Trophoblast cell (in vitro differentiated cells and primary cell): ENCODE data around the gene MKNK2.

Experiments
- DNase-seq, 2 donors: peaks; one replicate each; pipeline ENCODE4 v3.0.0-alpha.2; 2016
- H2AFZ ChIP-seq: 2 replicates; pipeline ENCODE4 v1.6.1; 2013; ENCODE audit warnings: low read length, moderate library complexity, mild to moderate bottlenecking; ENCODE audit not compliant: insufficient read depth, poor library complexity
- H2AK5ac ChIP-seq: 2 replicates; pipeline ENCODE4 v1.6.1; 2013; ENCODE audit warnings: mild to moderate bottlenecking, low read length
- H2BK120ac ChIP-seq: 2 replicates; pipeline ENCODE4 v1.6.1; 2013; ENCODE audit warnings: low read length, mild to moderate bottlenecking, moderate library complexity; ENCODE audit not compliant: insufficient read depth, poor library complexity
- H2BK12ac ChIP-seq: 2 replicates; pipeline ENCODE4 v1.6.1; 2013; ENCODE audit warnings: mild to moderate bottlenecking, low read length, moderate library complexity
- H2BK5ac ChIP-seq: 2 replicates; pipeline ENCODE4 v1.6.1; 2013; ENCODE audit warnings: low read length, low read depth, moderate library complexity, mild to moderate bottlenecking; ENCODE audit not compliant: poor library complexity
- H3K14ac ChIP-seq: 2 replicates; pipeline ENCODE4 v1.6.1; 2013; ENCODE audit warnings: mild to moderate bottlenecking, low read length
- H3K18ac ChIP-seq: 2 replicates; pipeline ENCODE4 v1.6.1; 2013; ENCODE audit warnings: mild to moderate bottlenecking, low read length
- H3K23ac ChIP-seq: 2 replicates; pipeline ENCODE4 v1.6.1; 2013; ENCODE audit warnings: low read length
- H3K27ac ChIP-seq: 2 replicates; pipeline ENCODE4 v1.5.1; 2013; ENCODE audit warnings: low read depth, mild to moderate bottlenecking, inconsistent platforms, low read length, moderate library complexity
- H3K27me3 ChIP-seq: 2 replicates; pipeline ENCODE4 v1.6.1; 2013; ENCODE audit warnings: inconsistent platforms, mild to moderate bottlenecking, low read length, moderate library complexity; ENCODE audit not compliant: insufficient read depth
- H3K36me3 ChIP-seq, 2 experiments: 1 replicate in 1 of 2; 2 replicates in 1 of 2; pipeline ENCODE4 v1.6.1; 2013; ENCODE audit warnings: low read length in 2 of 2, mild to moderate bottlenecking in 2 of 2, moderate library complexity in 1 of 2; ENCODE audit not compliant: insufficient read depth in 2 of 2, control insufficient read depth in 1 of 2
- H3K4ac ChIP-seq: 2 replicates; pipeline ENCODE4 v1.6.1; 2013; ENCODE audit warnings: low read depth, mild to moderate bottlenecking, low read length, moderate library complexity
- H3K4me1 ChIP-seq, 2 experiments: 1 replicate in 1 of 2; 2 replicates in 1 of 2; pipeline ENCODE4 v1.6.1; 2013; ENCODE audit warnings: low read length in 2 of 2, mild to moderate bottlenecking in 2 of 2, moderate library complexity in 1 of 2; ENCODE audit not compliant: insufficient read depth in 2 of 2, control insufficient read depth in 1 of 2
- H3K4me2 ChIP-seq: 2 replicates; pipeline ENCODE4 v1.6.1; 2013; ENCODE audit warnings: inconsistent platforms, mild to moderate bottlenecking, low read length, moderate library complexity
- H3K4me3 ChIP-seq: 2 replicates; pipeline ENCODE4 v1.5.1; 2013; ENCODE audit warnings: mild to moderate bottlenecking, low read depth, low read length, inconsistent platforms
- H3K79me1 ChIP-seq: one replicate; pipeline ENCODE4 v1.6.1; 2013; ENCODE audit warnings: low read length
- H3K79me2 ChIP-seq: 2 replicates; pipeline ENCODE4 v1.6.1; 2013; ENCODE audit warnings: low read length, mild to moderate bottlenecking; ENCODE audit not compliant: control insufficient read depth, insufficient read depth, poor library complexity
- H3K9ac ChIP-seq: 2 replicates; pipeline ENCODE4 v1.6.1; 2013; ENCODE audit warnings: mild to moderate bottlenecking, low read length
- H3K9me3 ChIP-seq: 2 replicates; pipeline ENCODE4 v1.6.1; 2013; ENCODE audit warnings: low read depth, mild to moderate bottlenecking, control low read depth, inconsistent platforms, low read length; ENCODE audit not compliant: insufficient read depth
- H4K12ac ChIP-seq: 2 replicates; pipeline ENCODE4 v1.6.1; 2013; ENCODE audit warnings: low read depth, mild to moderate bottlenecking, low read length, moderate library complexity
- H4K8ac ChIP-seq: 2 replicates; pipeline ENCODE4 v1.6.1; 2013; ENCODE audit warnings: low read depth, mild to moderate bottlenecking, low read length, moderate library complexity
- H4K91ac ChIP-seq: one replicate; pipeline ENCODE4 v1.6.1; 2013; ENCODE audit warnings: low read depth, mild to moderate bottlenecking, low read length, moderate library complexity
- whole genome bisulfite sequencing: extraction: QIAGEN DNeasy Blood & Tissue Kit; methylation state at CpG from one replicate; pipeline ENCODE4 v1.1.7; 2013; ENCODE audit warnings: missing lambda C conversion rate; ENCODE audit not compliant: insufficient read length, insufficient coverage; ENCODE audit errors: extremely low coverage; 5-methylcytosine and 5-hydroxymethylcytosine counted together

Gene MKNK2

DNA sequence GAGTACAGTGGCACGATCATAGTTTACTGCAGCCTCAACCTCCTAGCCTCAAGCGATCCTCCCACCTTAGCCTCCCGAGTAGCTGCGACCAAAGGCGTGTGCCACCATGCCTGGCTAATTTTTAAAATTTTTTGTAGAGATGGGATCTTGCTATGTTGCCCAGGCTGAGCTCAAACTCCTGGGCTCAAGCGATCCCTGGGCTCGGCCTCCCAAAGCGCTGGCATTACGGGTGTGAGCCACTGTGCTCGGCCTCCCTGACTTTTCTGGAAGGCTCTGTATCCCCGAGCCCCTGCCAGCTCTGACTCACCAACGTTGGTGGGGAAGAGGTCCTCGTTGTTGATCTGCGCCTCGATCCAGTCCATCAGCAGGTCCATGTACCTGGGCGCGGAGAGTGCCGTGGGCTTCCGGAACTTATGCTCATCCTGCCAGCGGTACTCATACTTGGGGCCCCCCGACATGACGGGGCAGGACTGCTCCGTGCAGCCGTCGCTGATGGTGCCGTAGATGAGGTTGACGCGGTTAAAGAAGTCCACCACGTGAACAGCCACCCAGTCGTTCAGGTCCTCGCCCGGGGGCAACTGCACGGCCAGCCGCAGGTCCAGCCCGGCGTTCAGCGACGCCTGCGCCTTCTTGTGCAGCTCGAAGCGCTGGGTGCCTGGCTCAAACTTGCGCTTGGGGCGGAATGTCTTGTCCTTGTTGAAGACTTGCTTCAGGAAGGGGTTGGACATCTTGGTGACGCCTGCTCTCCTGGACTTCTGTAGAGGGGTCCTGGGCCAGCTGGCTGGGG is 27.0 kb upstream of the MKNK2 start:
- Histone ChIP-seq H4K8ac (no peak overlapping the region), H3K23ac (no peak overlapping the region), H3K4me2 (no peak overlapping the region), H3K36me3 (peaks cover 63 to 69% of the 10 kb centered on the region in 2 experiments), H3K27ac (no peak overlapping the region), H2BK120ac (no peak overlapping the region), H2AFZ (no peak overlapping the region), H4K91ac (no peak overlapping the region), H3K79me1 (no peaks in the 10 kb centered on the region), H2BK12ac (no peak overlapping the region), H4K12ac (no peak overlapping the region), H3K79me2 (no peaks in the 10 kb centered on the region), H2AK5ac (no peak overlapping the region), H2BK5ac (no peak overlapping the region), H3K4me1 (no peaks in the 10 kb centered on the region), H3K4ac (no peak overlapping the region), H3K9me3 (peaks cover 2% of the 10 kb centered on the region), H3K18ac (no peak overlapping the region), H3K4me3 (no peak overlapping the region), H3K14ac (no peak overlapping the region), H3K27me3 (no peaks in the 10 kb centered on the region), H3K9ac (no peak overlapping the region)
- no CpG with 5 or more reads among the region's 44 CpGs for WGBS
- peak; percentile 25 to 50 for DNase-seq

DNA sequence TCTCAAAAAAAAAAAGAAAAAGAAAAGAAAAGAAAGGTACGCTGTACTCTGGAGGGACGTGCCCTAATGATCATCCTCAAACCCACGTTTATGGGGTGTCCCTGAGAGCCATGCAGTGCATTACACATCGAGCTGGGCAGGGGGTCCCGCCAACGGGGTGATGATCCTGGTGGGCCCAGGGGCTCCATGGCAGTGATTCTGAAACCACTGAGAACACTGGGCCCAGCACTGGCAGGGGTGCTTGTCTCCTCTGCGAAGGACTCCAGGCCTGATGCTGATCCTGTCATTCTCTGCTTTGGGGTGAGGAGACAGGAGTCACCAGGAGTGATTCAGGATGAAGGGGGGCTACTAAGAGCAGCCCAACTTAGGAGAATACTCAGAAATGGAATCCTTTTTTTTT is 26.4 kb upstream of the MKNK2 start:
- Histone ChIP-seq H4K91ac (no peak overlapping the region), H3K23ac (no peak overlapping the region), H3K4me1 (no peaks in the 10 kb centered on the region), H3K4me2 (no peak overlapping the region), H2BK12ac (no peak overlapping the region), H4K12ac (no peak overlapping the region), H3K27me3 (no peaks in the 10 kb centered on the region), H2BK5ac (no peak overlapping the region), H3K4ac (no peak overlapping the region), H2AK5ac (no peak overlapping the region), H2BK120ac (no peak overlapping the region), H3K18ac (no peak overlapping the region), H3K79me1 (no peaks in the 10 kb centered on the region), H3K27ac (no peak overlapping the region), H3K4me3 (no peak overlapping the region), H3K36me3 (peaks cover 65 to 72% of the 10 kb centered on the region in 2 experiments), H3K9ac (no peak overlapping the region), H3K9me3 (peaks cover 2% of the 10 kb centered on the region), H3K79me2 (no peaks in the 10 kb centered on the region), H2AFZ (no peak overlapping the region), H4K8ac (no peak overlapping the region), H3K14ac (no peak overlapping the region)
- no peak for DNase-seq
- WGBS, result no CpG with 5 or more reads among the region's 7 CpGs

DNA sequence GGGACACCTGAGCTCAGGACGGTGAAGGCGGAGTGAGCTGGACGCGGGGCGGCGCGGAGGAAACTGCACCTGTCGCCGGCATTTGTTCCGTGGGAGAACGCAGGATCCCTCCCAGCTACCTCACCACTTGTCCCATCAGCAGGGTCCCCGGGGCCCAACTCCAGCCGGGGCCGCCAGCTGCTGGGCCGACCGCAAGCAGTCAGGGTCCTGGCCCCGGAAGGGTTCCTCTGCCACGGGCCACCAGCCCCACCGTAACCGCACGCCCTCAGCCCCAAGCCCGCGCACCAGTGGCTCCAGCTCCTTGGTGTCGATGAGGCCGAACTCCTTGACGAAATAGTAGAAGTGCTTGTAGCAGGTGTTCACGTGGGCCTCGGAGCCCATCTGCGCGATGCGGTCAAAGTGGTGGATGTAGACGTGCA is 25.5 kb upstream of the MKNK2 start:
- Histone ChIP-seq H3K9ac (no peak overlapping the region), H3K36me3 (peaks cover 66 to 72% of the 10 kb centered on the region in 2 experiments), H2BK120ac (no peak overlapping the region), H2AFZ (no peak overlapping the region), H3K4me3 (no peak overlapping the region), H3K18ac (no peak overlapping the region), H4K8ac (no peak overlapping the region), H4K91ac (no peak overlapping the region), H3K27me3 (no peaks in the 10 kb centered on the region), H2AK5ac (no peak overlapping the region), H2BK12ac (no peak overlapping the region), H3K9me3 (peaks cover 2% of the 10 kb centered on the region), H3K4ac (no peak overlapping the region), H4K12ac (no peak overlapping the region), H3K4me2 (no peak overlapping the region), H3K79me1 (no peaks in the 10 kb centered on the region), H3K27ac (no peak overlapping the region), H2BK5ac (no peak overlapping the region), H3K14ac (no peak overlapping the region), H3K4me1 (no peaks in the 10 kb centered on the region), H3K79me2 (no peaks in the 10 kb centered on the region), H3K23ac (no peak overlapping the region)
- DNase-seq, result no peak
- WGBS, result no CpG with 5 or more reads among the region's 32 CpGs

DNA sequence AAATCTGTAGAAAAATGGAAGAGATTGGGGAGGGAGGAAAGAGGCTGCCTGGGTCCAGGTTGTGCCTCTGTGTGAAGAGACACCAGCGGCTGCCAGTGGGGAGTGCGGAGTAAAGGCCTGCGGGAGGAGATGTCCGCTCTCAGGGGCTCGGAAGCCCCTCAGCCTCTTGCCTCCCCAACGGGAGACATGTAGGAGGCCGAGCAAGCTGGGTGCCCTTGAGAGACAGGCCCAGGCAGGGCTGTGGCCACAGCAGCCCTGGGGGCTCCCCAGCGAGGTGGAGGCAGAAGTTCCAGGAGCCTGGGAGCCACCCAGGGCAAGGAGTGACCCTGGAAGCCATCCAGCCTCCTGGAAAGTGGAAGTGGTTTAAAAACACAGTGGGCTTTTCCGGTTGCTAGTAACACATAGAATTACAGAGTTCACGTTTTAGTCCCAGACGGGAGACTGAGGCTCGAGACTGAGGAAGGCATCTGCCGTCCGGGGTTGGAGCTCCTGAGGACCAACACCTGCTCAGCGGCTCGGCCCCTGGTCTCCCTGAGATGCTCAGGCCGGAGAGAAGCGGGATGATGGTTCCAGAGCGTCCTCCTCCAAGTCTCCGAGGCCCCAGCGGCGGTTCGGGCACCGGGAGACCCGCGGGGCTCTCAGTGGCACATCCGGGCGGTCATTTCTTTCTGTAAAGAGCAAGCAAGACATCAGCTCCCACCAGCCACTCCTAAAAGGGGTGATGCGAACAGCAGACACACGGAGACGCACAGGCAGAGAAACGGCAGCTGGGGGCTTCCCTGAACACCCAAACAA is 21.9 kb upstream of the MKNK2 start:
- H2AFZ ChIP-seq, result no peak overlapping the region
- peaks cover 52 to 54% of the 10 kb centered on the region in 2 experiments for H3K36me3 ChIP-seq
- no peaks in the 10 kb centered on the region for H3K27me3 ChIP-seq
- no peaks in the 10 kb centered on the region for H3K4me1 ChIP-seq
- H4K91ac ChIP-seq, result no peak overlapping the region
- H3K9me3 ChIP-seq, result peaks cover 2% of the 10 kb centered on the region
- no peak overlapping the region for H3K4me2 ChIP-seq
- H3K79me2 ChIP-seq, result no peaks in the 10 kb centered on the region
- no peak overlapping the region for H2BK120ac ChIP-seq
- H4K8ac ChIP-seq, result no peak overlapping the region
- no peak overlapping the region for H3K4me3 ChIP-seq
- H3K79me1 ChIP-seq, result no peaks in the 10 kb centered on the region
- H2AK5ac ChIP-seq, result no peak overlapping the region
- no peak overlapping the region for H3K4ac ChIP-seq
- no peak overlapping the region for H4K12ac ChIP-seq
- no peak overlapping the region for H3K27ac ChIP-seq
- no peak for DNase-seq
- no peak overlapping the region for H2BK12ac ChIP-seq
- no peak overlapping the region for H3K23ac ChIP-seq
- no peak overlapping the region for H3K9ac ChIP-seq
- no peak overlapping the region for H3K14ac ChIP-seq
- no peak overlapping the region for H2BK5ac ChIP-seq
- no CpG with 5 or more reads among the region's 32 CpGs for WGBS
- no peak overlapping the region for H3K18ac ChIP-seq
